HT1080 (cell line): ENCODE data around the gene ACACB. TPM values are rescaled to one million over a fixed set of nuclear protein-coding genes. Genes with fewer than 3 reads are reported as not detected.
A peak's percentile ranks its signal among the peaks of the same experiment; 100 is the strongest.

Experiments used
- DNase-seq: peaks from one replicate; pipeline ENCODE4 v3.0.0-alpha.2; 2015; ENCODE audit warnings: low read depth
- total RNA-seq: library from RNA; depleted of rRNA; stranded (reverse); fragments of >200 nt; shearing (Covaris generic); gene quantifications from 2 replicates; pipeline ENCODE4 v1.2.3, GENCODE V29; 2014

Gene ACACB
- total RNA-seq, 1 experiment from 2014 or later, result 1.2 TPM

- no peak for DNase-seq
Measured at GRCh38 chr12:109275173-109275572, 158.8 kb downstream of the ACACB start.

- DNase-seq, result no peak
Measured at GRCh38 chr12:109276160-109276559, 159.8 kb downstream of the ACACB start.

GRCh38 chr12:109277255-109277898 is 161.0 kb downstream of the ACACB start:
- no peak for DNase-seq

GRCh38 chr12:109277899-109278762 is 161.7 kb downstream of the ACACB start:
- DNase-seq, result no peak

- DNase-seq, result no peak
Measured at GRCh38 chr12:109278912-109279311, 162.5 kb downstream of the ACACB start.

GRCh38 chr12:109279525-109279924 is 163.1 kb downstream of the ACACB start:
- DNase-seq, result no peak

GRCh38 chr12:109281452-109281851 is 165.1 kb downstream of the ACACB start:
- no peak for DNase-seq

GRCh38 chr12:109284392-109284791 is 168.0 kb downstream of the ACACB start:
- no peak for DNase-seq

- DNase-seq, result no peak
Measured at GRCh38 chr12:109286252-109286651, 169.9 kb downstream of the ACACB start.

- no peak for DNase-seq
Measured at GRCh38 chr12:109286652-109287051, 170.3 kb downstream of the ACACB start.

GRCh38 chr12:109287181-109287580 is 170.8 kb downstream of the ACACB start:
- no peak for DNase-seq

GRCh38 chr12:109287811-109288469 is 171.6 kb downstream of the ACACB start:
- DNase-seq, result no peak

GRCh38 chr12:109288571-109288970 is 172.2 kb downstream of the ACACB start:
- DNase-seq, result no peak

- DNase-seq, result no peak
Measured at GRCh38 chr12:109289004-109289403, 172.6 kb downstream of the ACACB start.

- DNase-seq, result no peak
Measured at GRCh38 chr12:109289551-109289950, 173.2 kb downstream of the ACACB start.

GRCh38 chr12:109290061-109290460 is 173.7 kb downstream of the ACACB start:
- DNase-seq, result no peak

GRCh38 chr12:109291117-109291516 is 174.7 kb downstream of the ACACB start:
- no peak for DNase-seq

GRCh38 chr12:109291521-109292341 is 175.3 kb downstream of the ACACB start:
- peak; percentile 28 for DNase-seq

- DNase-seq, result no peak
Measured at GRCh38 chr12:109292342-109292711, 175.9 kb downstream of the ACACB start.

- no peak for DNase-seq
Measured at GRCh38 chr12:109293106-109293505, 176.7 kb downstream of the ACACB start.

- no peak for DNase-seq
Measured at GRCh38 chr12:109294286-109294796, 178.0 kb downstream of the ACACB start.
